Measurements from ENCODE around the gene RNASEH2B. TPM values are rescaled to one million over a fixed set of nuclear protein-coding genes. Genes with fewer than 3 reads are reported as not detected.

The RNASEH2B gene
- total RNA-seq (2014; rRNA removed; shearing (Covaris generic)) (39.0 and 54.2 TPM in 2 replicates), polyA plus RNA-seq (2016; fragmentation: Nextera tagmentation; extraction: Ambion mirVana) (64.8 and 73.4 TPM in 2 replicates)
- long read RNA-seq, full-length matches to known transcripts = 32 of 37 reads
- long read RNA-seq, partial matches to known transcripts = 0 of 37 reads
- long read RNA-seq, other reads (novel, unspliced or antisense) = 5 of 37 reads

GRCh38 chr13:50909605-50910484 lies at the start of gene RNASEH2B:
Gene RNASEH2B (plus strand): TSS chr13:50909791. CDS start chr13:50910077, 286 bp downstream.
- Mint-ChIP-seq H3K9me3 (no peaks in the 10 kb centered on the region; the same call in 2 of the 3 replicates), H3K4me3 (peak within 1 kb of the TSS; percentile 82), H3K27ac (no peak within 1 kb of the TSS), H3K4me1 (peaks cover 29% of the 10 kb centered on the region; the same call in 2 of the 3 replicates), H3K36me3 (ENCODE audit: low read depth) (no peaks in the 10 kb centered on the region), H3K27me3 (ENCODE audit: insufficient read depth, low read depth, poor library complexity) (peaks cover 4% of the 10 kb centered on the region)
- H3K79me2 ChIP-seq (replicated peaks; ENCODE audit: insufficient read depth) = peaks cover 37% of the 10 kb centered on the region
- DNase-seq (ENCODE audit: low spot score) = peak; percentile 85
- H3K27me3 ChIP-seq (ENCODE audit: insufficient read depth) = no peaks in the 10 kb centered on the region
- H3K36me3 ChIP-seq (ENCODE audit: insufficient read depth) = no peaks in the 10 kb centered on the region
- H3K9me2 ChIP-seq (ENCODE audit: insufficient read depth) = no peaks in the 10 kb centered on the region
- peaks cover 21% of the 10 kb centered on the region for H3K4me1 ChIP-seq (ENCODE audit: insufficient read depth)
- peak within 1 kb of the TSS; percentile 81 for H3K4me3 ChIP-seq
- peak within 1 kb of the TSS; percentile 98 for H2AFZ ChIP-seq
- peak within 1 kb of the TSS; percentile 93 for H3K4me2 ChIP-seq
- H3F3A ChIP-seq (replicated peaks; ENCODE audit: low read depth) = no peaks in the 10 kb centered on the region
- peak; percentile 86 for ATAC-seq
- no peaks in the 10 kb centered on the region for H4K20me1 ChIP-seq (replicated peaks; ENCODE audit: insufficient read depth)
- H3K27ac ChIP-seq (ENCODE audit: low read depth) = peak within 1 kb of the TSS; percentile 83
- TF ChIP-seq ZNF114 (CRISPR knock-in tag; IDR thresholded peaks at IDR 0.05) (no peak), ZNF462 (CRISPR knock-in tag; IDR thresholded peaks at IDR 0.05) (no peak), CREB1 (CRISPR knock-in tag; IDR thresholded peaks at IDR 0.05; ENCODE audit: low read depth) (peak; percentile 83), NANOG (IDR thresholded peaks at IDR 0.05; ENCODE audit: borderline replicate concordance) (no peak), ZNF331 (CRISPR knock-in tag; IDR thresholded peaks at IDR 0.05; ENCODE audit: low read depth) (no peak), JUNB (IDR thresholded peaks at IDR 0.05; ENCODE audit: unreplicated experiment) (no peak), EZH2 (IDR thresholded peaks at IDR 0.05; ENCODE audit: low read depth, unreplicated experiment) (no peak), EZH2phosphoT487 (IDR thresholded peaks at IDR 0.05; ENCODE audit: unreplicated experiment) (no peak), REST (IDR thresholded peaks at IDR 0.05; ENCODE audit: unreplicated experiment) (no peak), CTCF (conservative IDR thresholded peaks at IDR 0.05; ENCODE audit: low read depth in 2 of 2) (no peak), ETS1 (IDR thresholded peaks at IDR 0.05) (no peak), STAT1 (IDR thresholded peaks at IDR 0.05; ENCODE audit: unreplicated experiment) (no peak), POLR2AphosphoS5 (IDR thresholded peaks at IDR 0.05; ENCODE audit: low read depth) (peak; percentile 21; the same call in 1 of the 2 replicates)

Data from GM23338 (cell line).